Activated T-cell treated with anti-CD3 and anti-CD28 coated beads, Interleukin-2, amount 50 U/mL, for 1 hour (primary cell): ENCODE measurements around the gene EPDR1.

ENCODE experiments used
- DNase-seq: peaks from one replicate; pipeline ENCODE4 v3.0.0-alpha.2; 2020

Gene EPDR1

DNA sequence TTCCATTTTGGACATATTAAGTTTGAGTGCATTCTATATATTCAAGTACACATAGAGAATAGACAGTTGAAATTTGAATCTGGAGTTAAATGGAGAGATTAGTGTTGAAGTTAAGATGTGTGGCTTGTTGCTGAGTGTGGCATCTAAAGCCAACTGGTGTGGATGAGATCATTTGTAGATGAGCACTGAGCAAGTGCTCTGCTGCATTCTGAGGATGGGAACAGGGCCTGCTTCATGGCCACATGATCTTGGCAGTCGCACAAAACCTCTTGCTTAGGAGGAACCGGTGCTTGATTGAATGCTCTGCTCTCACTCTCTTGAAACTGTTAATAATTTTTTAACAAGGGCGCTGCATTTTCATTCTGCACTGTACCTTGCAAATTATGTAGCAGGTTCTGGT is 62.0 kb downstream of the EPDR1 start:
- DNase-seq = no peak

- no peak for DNase-seq
Measured at GRCh38 chr7:37984750-37985390, 64.4 kb downstream of the EPDR1 start.

DNA sequence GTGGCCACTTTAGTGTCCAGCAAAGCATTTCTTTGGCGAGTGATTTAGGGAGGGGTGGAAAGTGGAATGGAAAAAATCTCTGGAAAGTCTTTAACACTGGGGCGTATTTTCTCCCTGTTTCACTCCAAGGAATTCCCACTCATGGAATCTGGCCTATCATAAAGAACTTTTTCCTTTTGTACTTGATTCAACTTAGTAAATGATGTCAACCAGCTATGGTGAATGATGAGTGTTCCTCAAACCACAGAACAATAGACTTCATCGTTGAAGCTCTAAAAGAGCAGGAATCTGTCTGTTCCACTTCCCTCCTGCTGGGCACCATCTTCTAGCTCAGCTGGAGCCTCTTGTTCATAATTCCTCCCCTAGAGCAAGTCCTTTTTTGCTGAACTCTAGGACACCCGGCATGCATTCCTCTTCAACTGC is 66.5 kb downstream of the EPDR1 start:
- DNase-seq = no peak

- DNase-seq = no peak
Measured at GRCh38 chr7:37987732-37988131, 67.3 kb downstream of the EPDR1 start.

- DNase-seq = no peak
Measured at GRCh38 chr7:37988721-37989650, 68.5 kb downstream of the EPDR1 start.

DNA sequence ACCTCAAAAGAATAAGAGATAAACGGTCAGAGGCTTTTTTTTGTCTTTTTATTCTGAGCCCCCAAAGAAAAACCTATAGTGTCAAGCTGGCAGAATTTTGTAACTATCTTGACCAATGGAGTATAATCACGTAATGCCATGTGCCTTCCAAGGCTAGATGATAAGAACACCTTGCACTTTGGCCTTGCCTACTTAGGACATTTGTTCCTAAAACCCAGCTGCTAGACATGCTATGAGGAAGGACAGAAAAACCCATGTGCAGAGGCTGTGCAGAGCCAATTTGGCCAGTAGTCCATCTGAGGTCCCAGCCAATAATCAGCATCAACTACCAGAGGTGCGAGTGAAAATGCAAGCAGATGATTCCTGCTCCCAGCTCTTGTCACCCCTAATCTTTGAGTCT is 69.9 kb downstream of the EPDR1 start:
- no peak for DNase-seq

DNA sequence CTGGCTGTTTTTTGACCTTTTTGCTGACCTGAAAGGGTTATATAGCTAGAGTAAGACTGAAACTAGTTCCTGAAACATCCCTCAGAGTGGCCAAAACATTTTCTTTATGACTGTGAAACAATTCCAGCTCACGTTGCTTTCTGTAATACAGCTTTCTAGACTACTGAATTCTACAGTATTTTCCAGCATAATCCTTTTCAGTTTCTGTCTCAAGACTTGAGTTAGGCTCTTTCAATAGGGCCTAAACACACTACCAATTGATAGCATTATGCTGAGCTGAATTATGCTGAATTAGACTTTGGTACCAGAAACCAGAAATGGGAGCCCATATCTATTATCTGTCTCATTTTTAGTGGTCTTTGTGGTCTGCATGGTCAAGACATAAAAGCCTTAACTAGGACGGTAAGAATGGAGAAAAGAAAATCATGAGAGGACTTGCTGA is 72.6 kb downstream of the EPDR1 start:
- DNase-seq = no peak

- DNase-seq = no peak
Measured at GRCh38 chr7:37999673-38000072, 79.2 kb downstream of the EPDR1 start.

DNA sequence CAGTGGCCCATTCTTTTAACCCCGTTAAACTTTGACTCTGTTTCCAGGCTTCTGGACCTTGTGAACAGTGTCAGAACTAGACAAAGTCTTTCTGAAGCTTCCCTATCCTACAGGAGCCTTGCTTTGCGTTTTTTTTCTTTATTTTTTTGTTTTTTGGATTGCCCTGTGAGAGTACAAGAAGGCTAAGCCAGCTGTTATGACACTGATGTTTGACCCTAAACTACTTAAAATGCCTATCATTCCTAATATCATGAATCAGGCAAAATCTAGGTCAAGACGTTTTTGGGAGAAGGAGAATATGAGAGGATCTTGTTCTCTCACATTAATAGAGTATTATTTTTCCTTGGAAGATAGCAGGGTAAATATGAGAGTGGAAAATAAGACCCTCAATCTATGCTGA is 79.8 kb downstream of the EPDR1 start:
- DNase-seq = no peak
